ENCODE results near the gene BCL7B.
"Not testable (repeated sequence)": the region's sequence is repeated elsewhere in the genome, so short reads cannot be mapped to it uniquely, and the experiment has no call there.

BCL7B gene

GRCh38 chr7:73585196-73585595 lies 27.7 kb upstream of the BCL7B start:
- no peaks in the 10 kb centered on the region for H3K27me3 ChIP-seq (ENCODE audit: control insufficient read depth, insufficient read depth, low read length)
- no peaks in the 10 kb centered on the region for H3K36me3 ChIP-seq (ENCODE audit: control insufficient read depth, insufficient read depth, low read length)
- no peaks in the 10 kb centered on the region for H3K4me1 ChIP-seq (ENCODE audit: control insufficient read depth, insufficient read depth, low read length)
- H3K9ac ChIP-seq (ENCODE audit: low read length), result no peak overlapping the region
- H3K9me3 ChIP-seq (ENCODE audit: control insufficient read depth, low read length), result no peaks in the 10 kb centered on the region
- no peak overlapping the region for H3K4me3 ChIP-seq (ENCODE audit: low read length)

- H3K36me3 ChIP-seq (ENCODE audit: control insufficient read depth, insufficient read depth, low read length), result no peaks in the 10 kb centered on the region
Observed at GRCh38 chr7:73582664-73583202, 25.2 kb upstream of the BCL7B start.

GRCh38 chr7:73581006-73581405 lies 23.5 kb upstream of the BCL7B start:
- H3K4me3 ChIP-seq (ENCODE audit: low read length); H3K9ac ChIP-seq (ENCODE audit: low read length); H3K4me1 ChIP-seq (ENCODE audit: control insufficient read depth, insufficient read depth, low read length); H3K36me3 ChIP-seq (ENCODE audit: control insufficient read depth, insufficient read depth, low read length); H3K27me3 ChIP-seq (ENCODE audit: control insufficient read depth, insufficient read depth, low read length); H3K9me3 ChIP-seq (ENCODE audit: control insufficient read depth, low read length): not testable (repeated sequence)

More at GRCh38 chr7:73582664-73583202, 25.2 kb upstream of the BCL7B start:
- H3K4me1 ChIP-seq (ENCODE audit: control insufficient read depth, insufficient read depth, low read length), result peaks cover 3% of the 10 kb centered on the region
- H3K4me3 ChIP-seq (ENCODE audit: low read length), result no peak overlapping the region
- H3K9me3 ChIP-seq (ENCODE audit: control insufficient read depth, low read length), result no peaks in the 10 kb centered on the region
- no peak overlapping the region for H3K9ac ChIP-seq (ENCODE audit: low read length)
- no peaks in the 10 kb centered on the region for H3K27me3 ChIP-seq (ENCODE audit: control insufficient read depth, insufficient read depth, low read length)

GRCh38 chr7:73578342-73579128 lies 21.0 kb upstream of the BCL7B start, which contains the start of gene TBL2:
Gene TBL2 (minus strand): TSS chr7:73578579. CDS start chr7:73578549, 30 bp downstream.
- Histone ChIP-seq H3K4me3 (ENCODE audit: low read length) (peak within 1 kb of the TSS; percentile 80), H3K4me1 (ENCODE audit: control insufficient read depth, insufficient read depth, low read length) (peaks cover 7% of the 10 kb centered on the region), H3K27me3 (ENCODE audit: control insufficient read depth, insufficient read depth, low read length) (no peaks in the 10 kb centered on the region), H3K9me3 (ENCODE audit: control insufficient read depth, low read length) (no peaks in the 10 kb centered on the region), H3K36me3 (ENCODE audit: control insufficient read depth, insufficient read depth, low read length) (peaks cover 4% of the 10 kb centered on the region), H3K9ac (ENCODE audit: low read length) (peak within 1 kb of the TSS; percentile 84)

- Histone ChIP-seq H3K36me3 (ENCODE audit: control insufficient read depth, insufficient read depth, low read length) (peaks cover 11% of the 10 kb centered on the region), H3K4me1 (ENCODE audit: control insufficient read depth, insufficient read depth, low read length) (peaks cover 7% of the 10 kb centered on the region), H3K27me3 (ENCODE audit: control insufficient read depth, insufficient read depth, low read length) (no peaks in the 10 kb centered on the region), H3K9me3 (ENCODE audit: control insufficient read depth, low read length) (no peaks in the 10 kb centered on the region), H3K4me3 (ENCODE audit: low read length) (peak overlapping the region; percentile 80), H3K9ac (ENCODE audit: low read length) (peak overlapping the region; percentile 84)
Observed at GRCh38 chr7:73577627-73578341, 20.3 kb upstream of the BCL7B start.

GRCh38 chr7:73573791-73574190 lies 16.3 kb upstream of the BCL7B start:
- no peaks in the 10 kb centered on the region for H3K9me3 ChIP-seq (ENCODE audit: control insufficient read depth, low read length)
- H3K4me1 ChIP-seq (ENCODE audit: control insufficient read depth, insufficient read depth, low read length), result peaks cover 4% of the 10 kb centered on the region
- H3K4me3 ChIP-seq (ENCODE audit: low read length), result no peak overlapping the region
- H3K9ac ChIP-seq (ENCODE audit: low read length), result no peak overlapping the region
- H3K36me3 ChIP-seq (ENCODE audit: control insufficient read depth, insufficient read depth, low read length), result peaks cover 19% of the 10 kb centered on the region
- H3K27me3 ChIP-seq (ENCODE audit: control insufficient read depth, insufficient read depth, low read length), result no peaks in the 10 kb centered on the region

- Histone ChIP-seq H3K4me1 (ENCODE audit: control insufficient read depth, insufficient read depth, low read length) (peaks cover 4% of the 10 kb centered on the region), H3K27me3 (ENCODE audit: control insufficient read depth, insufficient read depth, low read length) (no peaks in the 10 kb centered on the region), H3K36me3 (ENCODE audit: control insufficient read depth, insufficient read depth, low read length) (peaks cover 19% of the 10 kb centered on the region), H3K9me3 (ENCODE audit: control insufficient read depth, low read length) (no peaks in the 10 kb centered on the region), H3K9ac (ENCODE audit: low read length) (no peak overlapping the region), H3K4me3 (ENCODE audit: low read length) (no peak overlapping the region)
Observed at GRCh38 chr7:73573276-73573675, 15.8 kb upstream of the BCL7B start.

- no peaks in the 10 kb centered on the region for H3K27me3 ChIP-seq (ENCODE audit: control insufficient read depth, insufficient read depth, low read length)
- peaks cover 4% of the 10 kb centered on the region for H3K4me1 ChIP-seq (ENCODE audit: control insufficient read depth, insufficient read depth, low read length)
- H3K36me3 ChIP-seq (ENCODE audit: control insufficient read depth, insufficient read depth, low read length), result peaks cover 19% of the 10 kb centered on the region
Observed at GRCh38 chr7:73572767-73573186, 15.3 kb upstream of the BCL7B start.

GRCh38 chr7:73570977-73571376 lies 13.5 kb upstream of the BCL7B start:
- Histone ChIP-seq H3K4me1 (ENCODE audit: control insufficient read depth, insufficient read depth, low read length) (peaks cover under 1% of the 10 kb centered on the region), H3K9ac (ENCODE audit: low read length) (no peak overlapping the region), H3K36me3 (ENCODE audit: control insufficient read depth, insufficient read depth, low read length) (peaks cover 19% of the 10 kb centered on the region), H3K4me3 (ENCODE audit: low read length) (no peak overlapping the region), H3K9me3 (ENCODE audit: control insufficient read depth, low read length) (no peaks in the 10 kb centered on the region), H3K27me3 (ENCODE audit: control insufficient read depth, insufficient read depth, low read length) (no peaks in the 10 kb centered on the region)

More at GRCh38 chr7:73572767-73573186, 15.3 kb upstream of the BCL7B start:
- Histone ChIP-seq H3K4me3 (ENCODE audit: low read length) (no peak overlapping the region), H3K9me3 (ENCODE audit: control insufficient read depth, low read length) (no peaks in the 10 kb centered on the region), H3K9ac (ENCODE audit: low read length) (no peak overlapping the region)

- no peaks in the 10 kb centered on the region for H3K27me3 ChIP-seq (ENCODE audit: control insufficient read depth, insufficient read depth, low read length)
- H3K4me3 ChIP-seq (ENCODE audit: low read length), result no peak overlapping the region
- H3K4me1 ChIP-seq (ENCODE audit: control insufficient read depth, insufficient read depth, low read length), result peaks cover 5% of the 10 kb centered on the region
- no peaks in the 10 kb centered on the region for H3K9me3 ChIP-seq (ENCODE audit: control insufficient read depth, low read length)
- peaks cover 19% of the 10 kb centered on the region for H3K36me3 ChIP-seq (ENCODE audit: control insufficient read depth, insufficient read depth, low read length)
- H3K9ac ChIP-seq (ENCODE audit: low read length), result no peak overlapping the region
Observed at GRCh38 chr7:73570521-73570920, 13.0 kb upstream of the BCL7B start.

GRCh38 chr7:73569042-73569608 lies 11.6 kb upstream of the BCL7B start:
- Histone ChIP-seq H3K27me3 (ENCODE audit: control insufficient read depth, insufficient read depth, low read length) (no peaks in the 10 kb centered on the region), H3K36me3 (ENCODE audit: control insufficient read depth, insufficient read depth, low read length) (peaks cover 19% of the 10 kb centered on the region), H3K9me3 (ENCODE audit: control insufficient read depth, low read length) (no peaks in the 10 kb centered on the region), H3K4me1 (ENCODE audit: control insufficient read depth, insufficient read depth, low read length) (peaks cover 8% of the 10 kb centered on the region), H3K9ac (ENCODE audit: low read length) (no peak overlapping the region), H3K4me3 (ENCODE audit: low read length) (no peak overlapping the region)

All from mucosa of stomach (tissue), 1 donor.